Measurements from ENCODE around the gene CPN1. TPM values are rescaled to one million over a fixed set of nuclear protein-coding genes. Genes with fewer than 3 reads are reported as not detected.

Gene CPN1
- total RNA-seq, 1 experiment from 2014 or later: not detected

GRCh38 chr10:100076750-100077149, 4.9 kb downstream of the CPN1 start:
- Mint-ChIP-seq H3K27me3 (ENCODE audit: insufficient read depth, unreplicated experiment) (peaks cover 10% of the 10 kb centered on the region), H3K36me3 (ENCODE audit: insufficient read depth, unreplicated experiment) (no peaks in the 10 kb centered on the region), H3K4me3 (ENCODE audit: unreplicated experiment) (no peak overlapping the region), H3K27ac (ENCODE audit: low read depth, unreplicated experiment) (no peak overlapping the region), H3K9me3 (ENCODE audit: unreplicated experiment) (no peaks in the 10 kb centered on the region), H3K4me1 (ENCODE audit: insufficient read depth, unreplicated experiment) (no peaks in the 10 kb centered on the region)
- no TSS peak for BruUV-seq (replicated peaks)
- ChIA-PET CTCF (no interaction called here), POLR2A (no interaction called here)
- TF ChIP-seq CTCF (IDR thresholded peaks at IDR 0.05; ENCODE audit: unreplicated experiment): no peak
- DNase-seq (ENCODE audit: unreplicated experiment): no peak
- intact Hi-C loops (cut with micrococcal nuclease): no loop called here

- no peaks in the 10 kb centered on the region for H3K9me3 Mint-ChIP-seq (ENCODE audit: unreplicated experiment)
- H3K27me3 Mint-ChIP-seq (ENCODE audit: insufficient read depth, unreplicated experiment): peaks cover 10% of the 10 kb centered on the region
- ChIA-PET CTCF (interaction anchor here (0.5 kb wide), 1 partner anchor 57 kb away, joined by 5 read pairs; no protein-coding TSS in a partner anchor), POLR2A (no interaction called here)
- TF ChIP-seq CTCF (IDR thresholded peaks at IDR 0.05; ENCODE audit: unreplicated experiment): no peak
- no peak overlapping the region for H3K27ac Mint-ChIP-seq (ENCODE audit: low read depth, unreplicated experiment)
- no peaks in the 10 kb centered on the region for H3K4me1 Mint-ChIP-seq (ENCODE audit: insufficient read depth, unreplicated experiment)
- no peaks in the 10 kb centered on the region for H3K36me3 Mint-ChIP-seq (ENCODE audit: insufficient read depth, unreplicated experiment)
- H3K4me3 Mint-ChIP-seq (ENCODE audit: unreplicated experiment): no peak overlapping the region
- intact Hi-C loops (cut with micrococcal nuclease): no loop called here
- no peak for DNase-seq (ENCODE audit: unreplicated experiment)
- BruUV-seq (replicated peaks): no TSS peak
Observed at GRCh38 chr10:100075426-100076220, 6.0 kb downstream of the CPN1 start.

- Mint-ChIP-seq H3K36me3 (ENCODE audit: insufficient read depth, unreplicated experiment) (no peaks in the 10 kb centered on the region), H3K4me3 (ENCODE audit: unreplicated experiment) (no peak overlapping the region), H3K27ac (ENCODE audit: low read depth, unreplicated experiment) (no peak overlapping the region), H3K4me1 (ENCODE audit: insufficient read depth, unreplicated experiment) (no peaks in the 10 kb centered on the region), H3K9me3 (ENCODE audit: unreplicated experiment) (no peaks in the 10 kb centered on the region), H3K27me3 (ENCODE audit: insufficient read depth, unreplicated experiment) (no peaks in the 10 kb centered on the region)
- ChIA-PET CTCF (no interaction called here), POLR2A (no interaction called here)
- TF ChIP-seq CTCF (IDR thresholded peaks at IDR 0.05; ENCODE audit: unreplicated experiment): no peak
- DNase-seq (ENCODE audit: unreplicated experiment): no peak
- no TSS peak for BruUV-seq (replicated peaks)
- intact Hi-C loops (cut with micrococcal nuclease): no loop called here
Observed at GRCh38 chr10:100072514-100072913, 9.2 kb downstream of the CPN1 start.

GRCh38 chr10:100071529-100071928, 10.1 kb downstream of the CPN1 start:
- DNase-seq (ENCODE audit: unreplicated experiment): no peak
- H3K27ac Mint-ChIP-seq (ENCODE audit: low read depth, unreplicated experiment): no peak overlapping the region
- no peaks in the 10 kb centered on the region for H3K4me1 Mint-ChIP-seq (ENCODE audit: insufficient read depth, unreplicated experiment)
- intact Hi-C loops (cut with micrococcal nuclease): no loop called here
- POLR2A ChIA-PET: no interaction called here
- no peaks in the 10 kb centered on the region for H3K9me3 Mint-ChIP-seq (ENCODE audit: unreplicated experiment)
- no peak for TF ChIP-seq CTCF (IDR thresholded peaks at IDR 0.05; ENCODE audit: unreplicated experiment)
- no TSS peak for BruUV-seq (replicated peaks)
- H3K27me3 Mint-ChIP-seq (ENCODE audit: insufficient read depth, unreplicated experiment): no peaks in the 10 kb centered on the region
- H3K4me3 Mint-ChIP-seq (ENCODE audit: unreplicated experiment): no peak overlapping the region
- CTCF ChIA-PET: no interaction called here
- no peaks in the 10 kb centered on the region for H3K36me3 Mint-ChIP-seq (ENCODE audit: insufficient read depth, unreplicated experiment)
